Inflammatory macrophage (primary cell): ENCODE measurements around the gene CAMSAP1.

Experiments
- DNase-seq, 2 donors: peaks; one replicate each; pipeline ENCODE4 v3.0.0-alpha.2; 2020 to 2022

The CAMSAP1 gene

DNA sequence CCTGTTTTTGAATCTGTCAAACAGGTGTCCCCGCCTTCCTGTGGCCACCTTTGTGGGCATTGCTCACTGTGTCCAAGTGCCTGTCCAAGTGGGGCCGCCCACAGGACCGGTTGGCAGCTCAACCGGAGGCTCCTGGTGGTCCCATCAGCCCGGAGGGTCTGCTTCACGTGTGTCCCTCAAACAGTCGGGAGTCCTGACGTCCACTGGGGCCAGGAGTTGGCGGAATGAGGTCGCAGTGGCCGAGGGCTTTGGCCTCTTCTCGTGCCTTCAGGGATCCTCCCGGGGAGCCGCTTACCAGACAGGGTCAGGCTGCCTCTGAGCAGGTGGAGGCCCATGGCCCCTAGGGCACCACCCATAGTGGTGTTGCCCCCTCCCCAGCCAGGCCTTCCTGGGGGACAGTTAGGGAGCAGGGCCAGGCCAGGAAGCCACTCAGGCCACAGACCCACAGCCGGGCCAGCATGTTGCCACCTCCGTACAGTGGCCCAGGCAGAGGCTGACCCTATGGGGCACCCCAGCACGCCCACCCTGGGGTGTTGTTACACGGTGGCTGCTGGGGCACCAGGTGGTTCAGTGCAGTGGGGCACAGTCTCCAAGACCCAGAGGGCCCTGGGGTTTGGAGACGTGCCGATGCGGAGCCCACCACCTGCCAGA, 135.8 kb downstream of the CAMSAP1 start:
- DNase-seq: no peak

DNA sequence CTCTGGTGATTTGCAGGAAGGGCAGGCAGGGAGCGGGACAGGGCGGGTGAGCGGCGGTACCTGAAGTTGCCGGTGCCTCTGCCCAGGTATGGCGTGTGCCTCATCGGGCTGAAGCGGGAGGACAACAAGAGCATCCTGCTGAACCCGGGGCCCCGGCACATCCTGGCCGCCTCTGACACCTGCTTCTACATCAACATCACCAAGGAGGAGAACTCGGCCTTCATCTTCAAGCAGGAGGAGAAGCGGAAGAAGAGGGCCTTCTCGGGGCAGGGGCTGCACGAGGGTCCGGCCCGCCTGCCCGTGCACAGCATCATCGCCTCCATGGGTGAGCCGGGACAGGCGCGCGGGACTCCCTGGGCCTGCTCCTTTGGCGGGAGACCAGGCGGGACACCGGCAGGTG, 136.6 kb downstream of the CAMSAP1 start:
- DNase-seq: no peak

DNA sequence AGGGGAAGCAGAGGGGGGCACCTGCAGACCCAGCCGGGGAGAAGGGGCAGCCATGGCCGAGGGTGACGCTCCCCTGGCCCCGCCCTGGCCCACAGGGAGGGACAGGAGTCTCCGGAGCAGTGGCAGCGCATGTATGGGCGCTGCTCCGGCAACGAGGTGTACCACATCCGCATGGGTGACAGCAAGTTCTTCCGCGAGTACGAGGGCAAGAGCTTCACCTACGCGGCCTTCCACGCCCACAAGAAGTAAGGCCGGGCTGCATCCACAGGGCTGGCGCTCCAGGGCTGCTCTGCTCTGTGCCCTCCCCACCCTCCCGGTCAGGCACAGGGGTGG, 137.2 kb downstream of the CAMSAP1 start:
- no peak for DNase-seq

DNA sequence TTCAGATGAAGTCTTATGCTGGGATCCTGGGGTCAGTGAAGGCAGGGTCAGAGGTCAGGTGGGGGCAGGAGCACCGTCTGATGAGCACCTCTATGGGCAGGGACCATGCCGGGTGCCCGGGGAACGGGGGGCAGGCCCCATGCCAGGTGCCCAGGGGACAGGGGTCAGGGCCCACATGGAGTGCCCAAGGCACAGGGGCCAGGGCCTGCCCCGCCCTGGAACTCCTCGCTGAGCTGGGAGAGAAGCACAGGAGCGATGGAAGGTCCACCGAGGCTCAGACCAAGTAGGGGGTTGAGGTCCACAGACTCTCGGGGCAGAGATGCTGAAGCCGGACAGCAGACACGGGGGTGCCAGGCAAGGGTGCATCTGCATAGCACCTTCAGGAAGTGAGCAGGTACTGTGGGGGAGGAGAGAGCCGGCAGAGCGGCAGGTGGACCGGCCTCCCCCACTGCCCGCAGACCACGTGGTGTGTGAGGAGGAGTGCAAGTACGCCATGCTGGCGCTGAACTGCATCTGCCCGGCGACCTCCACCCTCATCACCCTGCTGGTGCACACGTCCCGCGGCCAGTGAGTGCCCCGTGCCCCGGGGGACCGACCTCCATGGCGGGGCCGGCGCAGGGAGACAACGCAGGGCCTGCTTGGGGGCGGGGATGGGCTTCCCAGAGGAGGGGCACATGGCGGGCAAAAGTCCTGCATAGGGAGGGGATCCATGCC, 137.7 kb downstream of the CAMSAP1 start:
- DNase-seq: no peak

DNA sequence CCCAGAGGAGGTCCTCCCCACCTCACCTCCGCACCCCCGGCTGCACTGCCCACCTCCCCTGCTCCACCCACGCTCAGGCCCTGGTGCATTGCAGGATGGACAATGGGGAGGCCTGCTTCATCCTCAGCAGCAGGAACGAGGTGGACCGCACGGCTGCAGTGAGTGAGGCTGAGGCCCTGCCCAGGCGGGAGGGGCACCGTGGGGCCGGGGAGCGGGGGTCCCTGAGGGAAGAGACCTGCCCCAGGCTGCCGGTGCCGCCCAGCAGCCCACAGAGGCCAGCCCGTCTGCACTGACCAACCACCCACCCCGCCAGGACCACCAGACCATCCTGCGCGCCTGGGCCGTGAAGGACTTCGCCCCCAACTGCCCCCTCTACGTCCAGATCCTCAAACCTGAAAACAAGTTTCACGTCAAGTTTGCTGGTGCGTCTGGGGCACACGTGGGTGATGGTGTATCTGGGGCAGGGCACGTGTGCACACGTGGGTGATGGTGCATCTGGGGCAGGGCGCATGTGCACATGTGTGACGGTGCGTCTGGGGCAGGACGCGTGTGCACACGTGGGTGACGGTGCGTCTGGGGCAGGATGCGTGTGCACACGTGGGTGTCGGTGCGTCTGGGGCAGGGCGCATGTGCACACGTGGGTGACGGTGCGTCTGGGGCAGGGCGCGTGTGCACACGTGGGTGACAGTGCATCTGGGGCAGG, 138.7 kb downstream of the CAMSAP1 start:
- DNase-seq: no peak

DNA sequence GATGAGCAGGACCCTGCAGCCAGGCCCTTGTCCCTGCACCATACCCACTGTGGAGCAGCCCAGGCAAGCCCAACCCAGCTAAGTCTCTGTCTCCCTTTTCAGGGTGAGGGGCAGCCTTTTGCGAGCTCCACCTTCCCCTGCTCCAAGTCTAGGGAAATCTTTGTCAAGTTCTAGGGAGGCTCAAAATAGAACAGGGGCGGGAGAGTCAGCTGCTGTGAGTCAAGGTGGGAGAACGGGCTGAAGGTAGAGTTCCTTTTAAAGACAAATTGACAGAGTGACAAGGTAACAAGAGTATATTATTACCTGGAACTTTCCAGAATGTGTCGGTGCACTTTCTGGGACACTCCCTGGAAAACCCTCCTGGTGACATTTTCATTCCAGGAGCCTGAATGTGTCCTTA, 140.6 kb downstream of the CAMSAP1 start:
- no peak for DNase-seq

DNA sequence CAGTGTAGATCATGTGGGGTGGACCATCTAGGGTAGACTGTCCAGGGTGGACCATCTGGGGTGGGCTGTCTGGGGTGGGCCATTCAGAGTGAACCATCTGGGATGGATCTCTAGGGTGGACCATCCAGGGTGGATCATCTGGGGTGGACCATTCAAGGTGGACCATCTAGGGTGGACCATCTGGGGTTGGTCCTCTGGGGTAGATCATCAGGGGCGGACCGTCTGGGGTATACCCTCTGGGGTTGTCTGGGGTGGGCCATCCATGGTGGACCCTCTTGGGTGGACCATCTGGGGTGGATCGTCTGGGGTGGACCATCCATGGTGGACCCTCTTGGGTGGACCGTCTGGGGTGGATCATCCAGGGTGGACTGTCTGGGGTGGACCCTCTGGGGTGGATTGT, 141.1 kb downstream of the CAMSAP1 start:
- DNase-seq: no peak

DNA sequence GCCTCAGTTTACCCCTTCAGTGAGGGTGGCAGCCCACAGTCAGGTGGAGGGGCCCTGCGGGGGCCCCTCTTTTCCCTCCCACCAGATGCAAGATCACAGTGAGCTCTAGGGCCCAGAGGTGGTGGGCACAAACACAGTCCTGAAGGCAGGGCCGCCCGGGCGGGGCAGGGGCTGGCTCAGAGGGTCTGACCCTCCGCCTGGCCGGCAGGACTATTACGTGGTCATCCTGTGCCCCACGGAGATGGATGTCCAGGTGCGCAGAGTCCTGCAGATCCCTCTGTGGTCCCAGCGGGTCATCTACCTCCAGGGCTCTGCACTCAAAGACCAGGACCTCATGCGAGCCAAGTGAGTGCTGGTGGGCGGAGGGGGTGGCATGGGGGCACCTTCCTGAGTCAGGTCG, 141.9 kb downstream of the CAMSAP1 start:
- no peak for DNase-seq

DNA sequence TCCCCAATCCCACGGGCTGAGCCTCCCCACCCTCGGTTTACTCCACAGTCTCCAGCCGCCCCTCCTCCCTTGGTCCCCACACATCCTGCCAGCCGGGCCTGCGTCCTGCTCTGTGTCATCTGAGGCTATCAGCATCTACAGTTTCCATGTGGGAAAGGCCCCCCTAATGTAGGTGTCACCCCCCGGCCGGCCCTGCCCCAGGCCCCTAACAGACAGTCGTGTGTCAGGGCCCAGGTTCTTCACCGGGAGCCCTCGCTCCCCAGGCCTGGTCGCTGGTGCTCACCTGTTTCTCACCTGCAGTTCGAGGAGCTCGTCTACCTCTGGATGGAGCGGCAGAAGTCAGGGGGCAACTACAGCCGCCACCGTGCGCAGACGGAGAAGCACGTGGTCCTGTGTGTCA, 142.6 kb downstream of the CAMSAP1 start:
- DNase-seq: no peak

DNA sequence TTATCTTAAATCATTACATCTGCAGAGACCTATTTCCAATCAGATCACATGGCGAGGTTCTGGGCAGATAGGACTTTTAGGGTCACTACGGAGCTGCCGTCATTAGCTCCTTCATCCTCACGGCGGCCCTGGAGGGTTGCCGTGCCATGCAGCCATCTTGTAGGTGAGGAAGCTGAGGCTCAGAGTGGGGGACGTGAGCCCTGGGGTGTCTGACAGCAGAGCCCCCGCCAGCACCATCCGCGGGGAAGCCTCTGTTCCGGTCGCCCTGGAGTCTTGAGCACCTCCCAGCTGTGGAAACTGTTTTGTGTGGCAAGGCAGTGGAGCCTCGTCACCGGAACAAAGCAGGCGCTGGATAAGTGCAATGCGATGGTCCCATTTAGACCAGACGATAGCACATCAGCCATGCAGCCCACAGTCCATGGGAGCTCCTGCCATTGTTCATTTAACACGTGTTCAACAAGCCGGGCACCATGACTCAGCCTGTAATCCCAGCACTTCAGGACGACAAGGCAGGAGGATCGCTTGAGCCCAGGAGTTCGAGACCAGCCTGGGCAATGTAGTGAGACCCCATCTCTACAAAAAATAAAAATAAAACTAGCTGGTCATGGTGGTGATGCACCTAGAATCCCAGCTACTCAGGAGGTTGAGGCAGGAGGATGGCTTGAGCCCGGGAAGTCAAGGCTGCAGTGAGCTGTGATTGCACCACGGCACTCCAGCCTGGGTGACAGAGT, 143.5 kb downstream of the CAMSAP1 start:
- no peak for DNase-seq

DNA sequence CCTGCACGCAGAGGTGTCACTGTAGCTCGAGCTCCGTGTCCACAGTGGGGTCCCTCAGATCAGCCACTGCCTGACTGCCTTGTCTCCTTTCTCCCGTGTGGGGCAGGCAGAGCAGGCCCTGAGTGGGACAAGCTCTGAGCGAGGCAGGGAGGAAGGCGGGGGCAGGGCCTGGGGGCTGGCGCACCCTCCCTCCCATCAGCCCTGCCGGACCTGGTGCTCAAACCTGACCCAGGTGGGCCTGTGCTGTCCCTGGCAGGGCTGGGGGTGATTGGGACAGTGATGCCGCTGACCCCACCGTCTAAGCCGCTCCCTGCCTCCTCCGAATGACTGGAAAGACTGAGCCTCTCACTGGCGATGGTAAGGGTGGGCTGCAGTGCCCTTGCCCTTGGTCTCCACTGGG, 144.4 kb downstream of the CAMSAP1 start:
- DNase-seq: no peak

DNA sequence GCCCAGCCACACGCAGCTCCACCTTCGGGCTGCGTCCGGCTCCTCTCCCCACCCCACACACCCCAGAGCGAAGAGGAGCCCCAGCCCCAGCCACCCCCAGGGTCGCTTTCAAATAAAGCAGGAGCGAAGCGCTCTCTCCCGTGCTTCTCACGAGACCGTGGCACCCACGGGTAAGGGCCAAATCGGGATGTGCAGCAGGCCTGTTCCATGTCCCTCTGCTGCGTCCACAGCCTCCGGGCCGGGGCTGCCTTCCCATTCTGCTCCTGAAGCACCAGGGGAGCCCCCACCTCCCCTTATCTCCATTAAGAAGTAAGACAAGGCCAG, 145.5 kb downstream of the CAMSAP1 start:
- no peak for DNase-seq

DNA sequence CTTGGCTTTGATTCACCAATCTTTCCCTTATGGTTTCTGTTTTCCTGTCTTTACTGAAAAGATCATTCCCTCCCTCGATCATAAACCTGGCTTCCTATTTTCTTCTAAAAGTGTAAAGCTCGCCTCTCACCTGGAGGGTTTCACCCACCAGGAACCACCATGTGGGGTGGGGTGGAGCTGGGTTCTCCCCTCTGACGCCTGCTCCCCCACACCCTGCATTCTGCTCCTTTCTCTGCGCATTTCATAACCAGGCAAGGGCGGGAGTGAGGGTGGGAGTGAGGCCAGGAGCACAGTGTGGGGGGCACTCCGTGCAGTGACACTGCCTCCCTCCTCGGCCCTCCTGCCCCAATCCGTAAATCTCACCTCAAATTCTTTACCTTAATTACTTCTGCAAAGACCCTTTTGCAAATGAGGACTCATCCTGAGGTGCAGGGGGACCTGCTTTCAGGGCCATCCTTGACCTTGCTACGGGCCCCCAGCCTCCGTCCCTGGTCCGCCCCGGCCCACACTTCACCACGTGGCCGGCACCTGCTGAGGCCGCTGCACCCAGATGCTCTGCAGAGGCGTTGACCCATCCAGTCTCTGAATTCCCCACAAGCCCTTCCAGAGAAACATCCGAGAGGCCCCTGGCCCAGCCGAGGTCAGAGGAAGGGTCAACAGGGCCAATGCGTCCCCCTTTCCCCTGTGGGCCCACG, 146.0 kb downstream of the CAMSAP1 start:
- DNase-seq: no peak

DNA sequence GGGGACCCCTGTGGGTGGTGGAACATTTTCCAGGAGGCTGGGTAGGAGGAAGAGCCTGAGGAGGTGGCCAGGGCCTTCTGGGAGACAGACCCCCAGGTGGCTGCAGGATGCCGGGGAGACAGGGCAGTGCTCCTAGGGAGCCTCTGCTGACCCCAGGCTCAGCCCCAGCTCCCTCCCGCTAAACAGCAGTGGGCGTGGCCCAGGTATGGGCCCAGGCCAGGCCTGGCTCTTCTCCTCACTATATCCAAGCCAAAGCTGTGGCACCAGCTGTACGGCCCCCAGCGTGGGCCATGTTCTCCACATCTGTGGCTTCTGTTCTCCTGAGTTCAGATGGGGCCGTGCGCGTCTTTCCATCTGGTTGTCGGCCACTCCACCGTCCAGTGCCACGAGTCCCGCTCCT, 146.9 kb downstream of the CAMSAP1 start:
- DNase-seq: no peak

DNA sequence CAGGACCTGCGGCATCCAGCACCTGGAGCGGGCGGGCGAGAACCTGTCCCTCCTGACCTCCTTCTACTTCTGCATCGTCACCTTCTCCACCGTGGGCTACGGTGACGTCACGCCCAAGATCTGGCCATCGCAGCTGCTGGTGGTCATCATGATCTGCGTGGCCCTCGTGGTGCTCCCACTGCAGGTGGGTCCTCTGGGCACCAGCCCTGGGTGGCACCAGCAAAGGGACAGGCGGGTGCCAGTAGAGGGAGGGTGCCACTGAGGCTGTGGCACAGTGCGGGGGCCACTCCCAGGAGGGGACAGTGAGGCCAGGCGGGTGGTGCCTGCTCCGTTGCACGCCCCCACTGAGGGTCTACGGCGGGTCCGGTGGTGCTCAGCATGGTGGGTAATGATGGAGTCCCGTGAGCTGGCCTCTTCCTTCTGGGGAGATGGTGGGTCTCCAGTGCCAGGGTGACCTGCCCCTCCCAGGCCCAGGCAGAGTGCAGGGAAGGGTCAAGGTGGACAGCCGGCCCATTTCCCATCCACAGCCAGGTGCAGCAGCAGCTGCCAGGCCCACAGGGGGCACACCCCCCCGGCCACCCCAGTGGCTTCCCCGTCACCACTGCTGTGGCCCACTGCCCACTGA, 147.6 kb downstream of the CAMSAP1 start:
- DNase-seq: no peak

DNA sequence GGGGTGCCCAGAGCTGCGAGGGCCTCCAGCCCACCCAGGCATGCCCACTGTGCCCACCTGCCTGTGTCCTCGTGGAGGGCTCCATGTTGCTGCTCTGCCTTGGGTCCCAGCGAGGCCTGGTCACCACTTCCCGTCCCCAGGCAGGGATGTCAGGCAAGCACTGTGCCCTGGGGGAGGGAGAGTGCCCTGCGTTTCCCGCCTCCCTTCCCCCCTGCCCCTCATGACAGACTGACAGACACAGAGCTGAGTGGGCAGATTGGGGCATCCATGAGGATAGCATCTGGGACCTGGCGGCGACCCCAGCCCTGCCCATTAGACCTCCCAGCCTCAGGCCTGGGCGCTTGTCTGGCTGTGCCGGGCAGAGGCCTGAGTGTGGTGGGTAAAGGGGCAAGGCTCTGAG, 148.5 kb downstream of the CAMSAP1 start:
- DNase-seq: no peak
